GM19397 (cell line): ENCODE data around the gene CDK13.
A peak's percentile ranks its signal among the peaks of the same experiment; 100 is the strongest.
"Not testable (repeated sequence)": the region's sequence is repeated elsewhere in the genome, so short reads cannot be mapped to it uniquely, and the experiment has no call there.

Experiments
- ATAC-seq: cut with Tn5 transposase; IDR thresholded peaks from one replicate; pipeline ENCODE4 v1.9.1; 2021; ENCODE audit warnings: mild to moderate bottlenecking, moderate library complexity; ENCODE audit not compliant: unreplicated experiment

CDK13 gene

DNA sequence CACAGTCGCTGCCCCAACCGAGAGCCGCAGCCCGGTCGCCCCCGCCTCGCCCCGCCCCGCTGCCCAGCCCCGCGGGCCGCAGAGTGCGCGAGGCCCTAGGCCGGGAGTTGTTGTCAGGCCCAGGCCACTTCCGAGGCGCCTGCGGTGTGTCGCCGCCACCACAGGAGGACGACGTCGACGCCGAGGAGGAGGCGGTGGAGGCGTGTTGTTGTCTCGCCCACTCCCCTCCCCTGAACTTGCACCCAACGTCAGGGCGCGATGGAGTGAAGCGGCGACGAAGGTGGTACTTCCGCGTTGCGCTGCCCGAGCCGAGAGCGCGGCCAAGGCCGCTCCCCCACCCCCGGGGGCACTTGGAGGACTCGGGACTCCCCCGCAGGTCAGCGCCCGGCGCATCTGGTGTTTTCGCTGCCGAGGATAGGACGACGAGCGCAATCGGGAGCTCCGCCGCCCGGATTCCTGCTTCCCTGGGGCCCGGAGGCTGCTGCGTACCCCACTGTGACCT, at the start of gene CDK13:
Gene CDK13 (plus strand): TSS at position 286 of the 502 bp plus-strand sequence. CDS start 386 bp downstream, outside the sequence.
- peak; percentile 39 for ATAC-seq

GRCh38 chr7:39904077-39904486, 46.0 kb upstream of the CDK13 start:
- no peak for ATAC-seq

DNA sequence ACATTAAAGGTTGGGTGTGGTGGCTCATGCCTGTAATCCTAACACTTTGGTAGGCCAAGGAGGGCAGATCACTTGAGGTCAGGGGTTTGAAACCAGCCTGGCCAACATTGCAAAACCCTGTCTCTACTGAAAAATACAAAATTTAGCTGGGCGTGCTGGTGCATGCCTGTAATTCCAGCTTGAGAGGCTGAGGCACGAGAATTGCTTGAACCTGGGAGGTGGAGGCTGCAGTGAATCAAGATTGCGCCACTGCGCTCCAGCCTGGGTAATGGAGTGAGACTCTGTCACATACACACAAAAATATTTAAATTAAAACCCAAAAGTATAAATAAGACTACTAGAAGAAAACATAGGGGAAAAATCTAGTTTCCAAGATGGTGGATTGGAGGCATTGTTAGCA, 41.9 kb upstream of the CDK13 start:
- no peak for ATAC-seq

DNA sequence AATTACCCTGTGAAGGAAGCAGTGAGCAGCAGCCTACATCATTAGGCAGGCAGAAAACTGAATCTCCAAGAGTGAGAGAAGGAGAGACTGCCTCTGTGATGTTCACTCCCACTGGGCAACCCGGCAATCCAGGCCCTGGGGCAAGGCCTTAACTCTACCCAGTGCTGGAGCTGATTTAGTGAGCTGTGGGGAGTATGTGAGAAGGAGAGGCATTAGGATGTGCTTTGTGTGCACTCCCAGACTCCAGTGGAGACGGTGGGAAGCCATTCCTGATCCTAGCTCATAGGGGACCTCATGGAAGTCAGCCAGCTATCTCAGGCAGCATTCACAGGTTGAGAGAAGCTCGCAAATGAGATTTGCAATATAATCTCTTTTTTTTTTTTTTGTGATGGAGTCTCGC, 41.1 kb upstream of the CDK13 start:
- no peak for ATAC-seq

DNA sequence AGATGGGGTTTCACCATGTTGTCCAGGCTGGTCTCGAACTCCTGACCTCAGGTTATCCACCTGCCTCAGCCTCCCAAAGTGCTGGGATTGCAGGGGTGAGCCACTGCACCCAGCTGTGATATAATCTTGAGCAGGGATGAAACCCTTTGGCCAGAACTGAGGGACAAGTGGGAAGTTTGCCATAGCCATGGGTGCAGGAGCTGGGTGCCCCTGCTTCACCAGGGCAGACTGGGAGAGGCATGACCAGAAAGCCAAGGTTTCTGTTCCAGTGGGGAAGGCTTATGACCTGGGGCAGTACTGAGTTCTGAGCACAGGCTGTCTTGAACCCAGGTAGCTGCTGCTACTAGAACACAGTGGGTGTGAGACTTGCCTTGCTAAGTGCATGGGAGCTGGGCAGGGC, 40.5 kb upstream of the CDK13 start:
- ATAC-seq: no peak

DNA sequence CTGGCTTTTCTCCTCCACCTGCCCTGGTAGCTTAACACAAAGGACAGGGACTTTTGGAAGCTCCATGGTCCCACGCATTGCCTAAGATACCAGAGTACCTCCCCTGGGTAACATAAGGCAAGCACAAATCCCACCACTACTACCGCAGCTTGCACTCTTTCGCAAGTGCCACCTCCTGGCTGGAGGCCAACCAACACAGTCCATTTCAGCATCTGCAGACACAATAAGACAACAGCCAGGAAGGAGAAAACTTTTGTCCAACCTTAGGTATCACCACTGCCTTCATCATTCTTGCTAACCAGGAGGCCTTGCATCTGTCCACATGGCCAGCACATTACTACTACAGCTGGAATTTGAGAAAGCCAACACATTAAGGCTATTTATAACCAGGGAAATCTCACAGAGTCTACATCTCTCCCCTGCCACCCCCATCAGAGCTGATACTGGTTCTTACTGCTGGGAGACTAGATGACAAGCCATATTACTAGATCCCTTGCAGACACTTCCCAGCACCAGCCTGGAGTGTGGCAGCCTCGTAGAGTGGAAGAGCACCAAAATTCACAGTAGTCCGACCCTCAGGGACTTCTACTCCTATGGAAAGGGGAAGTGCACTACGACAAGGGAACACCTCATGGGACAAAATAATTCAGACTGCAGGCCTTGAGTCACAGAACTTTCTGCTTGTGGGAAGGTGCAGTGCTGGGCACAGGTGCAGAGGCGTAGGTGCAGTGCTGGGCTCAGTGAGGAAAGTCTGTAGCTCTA, 39.8 kb upstream of the CDK13 start:
- ATAC-seq: no peak

- no peak for ATAC-seq
Measured at GRCh38 chr7:39911167-39911566, 38.9 kb upstream of the CDK13 start.

DNA sequence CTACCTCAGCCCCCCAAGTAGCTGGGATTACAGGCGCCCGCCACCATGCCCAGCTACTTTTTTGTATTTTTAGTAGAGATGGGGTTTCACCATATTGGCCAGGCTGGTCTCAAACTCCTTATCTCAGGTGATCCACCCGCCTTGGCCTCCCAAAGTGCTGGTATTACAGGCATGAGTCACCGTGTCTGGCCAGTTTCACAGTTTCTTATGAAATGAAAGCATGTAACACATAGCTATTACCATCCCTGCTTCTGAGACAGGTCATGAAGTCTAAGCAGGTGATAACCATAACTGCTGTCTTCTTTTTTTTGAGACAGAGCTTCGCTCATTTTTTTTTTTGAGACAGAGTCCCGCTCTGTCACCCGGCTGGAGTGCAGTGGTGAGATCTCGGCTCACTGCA, 34.2 kb upstream of the CDK13 start:
- not testable (repeated sequence) for ATAC-seq

DNA sequence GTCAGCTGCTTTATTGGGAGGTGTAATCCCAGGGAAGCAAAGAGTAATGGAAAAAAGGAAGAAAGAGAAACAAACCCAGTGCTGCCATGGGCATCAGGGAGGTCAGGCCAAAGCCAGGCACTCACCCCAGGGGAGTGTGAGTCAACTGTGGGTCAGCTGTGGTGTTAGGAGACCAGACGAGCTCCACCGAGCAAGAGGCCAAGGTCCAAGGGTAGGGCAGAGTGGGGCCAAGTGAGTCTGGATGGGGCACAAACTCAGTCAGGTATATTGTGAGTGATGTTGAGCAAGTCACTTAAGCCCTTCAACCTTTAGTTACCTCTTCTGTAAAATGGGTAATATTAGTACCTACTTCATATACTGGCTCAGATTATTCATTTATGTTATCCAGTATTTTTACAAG, 30.4 kb upstream of the CDK13 start:
- ATAC-seq: no peak

GRCh38 chr7:39921506-39922175, 28.4 kb upstream of the CDK13 start:
- no peak for ATAC-seq

DNA sequence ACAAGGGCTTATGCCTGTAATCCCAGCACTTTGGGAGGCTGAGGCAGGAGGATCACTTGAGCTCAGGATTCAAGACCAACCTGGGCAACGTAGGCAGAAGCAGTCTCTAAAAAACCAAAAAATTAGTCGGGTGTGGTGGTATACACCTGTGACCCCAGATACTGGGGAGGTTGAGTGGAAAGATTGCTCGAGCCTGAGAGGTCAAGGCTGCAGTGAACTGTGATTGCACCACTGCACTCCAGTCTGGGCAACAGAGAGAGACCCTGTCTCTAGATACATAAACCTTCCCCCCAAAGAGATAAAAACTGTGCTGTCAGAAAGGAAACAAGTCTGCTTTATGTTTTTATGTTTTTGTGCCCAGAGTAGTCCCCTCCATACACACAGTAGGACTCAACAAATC, 27.5 kb upstream of the CDK13 start:
- ATAC-seq: no peak

GRCh38 chr7:39923091-39923490, 27.0 kb upstream of the CDK13 start:
- ATAC-seq: no peak

GRCh38 chr7:39924122-39924521, 25.9 kb upstream of the CDK13 start:
- ATAC-seq: no peak

DNA sequence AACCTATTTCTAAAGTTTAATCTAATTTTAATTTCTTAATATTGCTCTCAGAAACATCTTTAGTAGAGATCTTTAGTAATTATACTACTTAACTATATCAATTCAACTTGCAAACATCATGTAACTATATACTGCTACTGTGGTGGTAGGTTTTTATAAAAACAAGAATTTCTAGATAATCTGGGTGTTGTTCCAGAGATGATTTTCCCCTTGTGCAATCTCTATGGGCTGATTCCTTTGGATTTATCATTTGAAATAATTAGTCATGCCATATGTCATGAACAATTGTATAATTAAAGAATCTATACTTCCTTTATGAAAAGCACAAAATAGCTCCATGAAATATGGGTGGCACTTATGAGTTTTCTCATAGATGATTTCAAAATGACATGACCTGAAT, 23.9 kb upstream of the CDK13 start:
- ATAC-seq: no peak

DNA sequence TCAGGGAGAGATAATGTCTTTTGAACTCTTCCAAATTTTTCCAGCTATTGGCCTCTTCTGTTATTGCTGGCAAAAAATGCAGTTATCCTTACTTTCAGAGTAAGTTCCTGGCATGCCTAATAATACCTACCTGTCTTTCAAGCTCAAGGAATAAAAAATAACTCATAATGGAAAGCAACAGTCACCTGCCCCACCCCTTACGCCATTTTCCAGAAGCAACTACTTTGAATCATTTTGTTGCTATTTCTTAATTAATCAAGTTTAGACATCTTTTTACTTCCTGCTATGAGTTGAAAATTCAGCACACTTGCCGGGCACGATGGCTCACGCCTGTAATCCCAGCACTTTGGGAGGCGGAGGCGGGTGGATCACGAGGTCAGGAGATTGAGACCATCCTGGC, 23.0 kb upstream of the CDK13 start:
- no peak for ATAC-seq

GRCh38 chr7:39934132-39934531, 15.9 kb upstream of the CDK13 start:
- ATAC-seq: no peak

GRCh38 chr7:39936761-39937160, 13.3 kb upstream of the CDK13 start:
- ATAC-seq: no peak

GRCh38 chr7:39937366-39938153, 12.5 kb upstream of the CDK13 start:
- ATAC-seq: no peak

DNA sequence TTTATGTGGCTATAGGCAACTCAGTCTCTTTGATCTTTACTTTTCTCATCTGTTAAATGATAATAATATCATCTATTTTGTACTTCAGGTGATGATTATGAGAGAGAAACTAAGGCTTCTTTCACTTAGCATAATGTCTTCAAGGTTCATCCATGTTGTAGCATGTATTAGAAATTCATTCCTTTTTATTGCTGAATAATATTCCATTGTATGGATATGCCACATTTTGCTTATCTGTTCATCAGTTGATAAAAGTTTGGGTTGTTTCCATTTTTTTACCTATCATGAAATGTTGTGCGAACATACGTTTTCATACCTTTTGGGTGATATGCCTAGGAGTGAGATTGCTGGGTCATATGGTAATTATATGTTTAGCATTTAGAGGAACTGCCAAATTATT, 7.2 kb upstream of the CDK13 start:
- no peak for ATAC-seq

GRCh38 chr7:39946693-39947092, 3.4 kb upstream of the CDK13 start:
- ATAC-seq: no peak

DNA sequence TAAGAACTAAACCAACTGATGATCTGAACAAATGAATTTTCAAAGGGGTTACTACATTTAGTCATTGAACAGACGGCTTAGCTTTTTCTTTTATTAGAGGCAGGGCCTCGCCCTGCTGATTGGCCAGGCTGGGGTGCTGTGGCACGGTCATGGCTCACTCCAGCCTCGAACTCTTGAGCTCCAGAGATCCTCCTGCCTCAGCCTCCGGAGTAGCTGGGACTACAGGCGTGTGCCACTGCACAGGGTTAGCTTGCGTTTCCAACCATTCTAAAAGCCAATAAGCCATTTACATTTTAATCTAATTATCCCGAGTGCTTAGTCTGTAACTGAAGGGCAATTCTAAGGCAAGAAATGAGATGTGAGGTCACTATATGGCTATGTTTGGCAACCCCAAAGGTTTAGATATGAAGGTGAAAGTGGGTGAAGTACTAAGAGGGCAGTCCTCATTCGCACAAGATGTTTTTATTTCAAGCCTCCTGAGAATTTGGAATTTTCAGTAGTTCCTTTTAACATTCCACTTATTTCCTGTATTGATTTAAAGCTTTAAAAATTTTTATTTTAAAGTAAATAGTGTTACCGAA, 1.6 kb upstream of the CDK13 start:
- no peak for ATAC-seq
